ENCODE results near the gene ZNF598.

DNA sequence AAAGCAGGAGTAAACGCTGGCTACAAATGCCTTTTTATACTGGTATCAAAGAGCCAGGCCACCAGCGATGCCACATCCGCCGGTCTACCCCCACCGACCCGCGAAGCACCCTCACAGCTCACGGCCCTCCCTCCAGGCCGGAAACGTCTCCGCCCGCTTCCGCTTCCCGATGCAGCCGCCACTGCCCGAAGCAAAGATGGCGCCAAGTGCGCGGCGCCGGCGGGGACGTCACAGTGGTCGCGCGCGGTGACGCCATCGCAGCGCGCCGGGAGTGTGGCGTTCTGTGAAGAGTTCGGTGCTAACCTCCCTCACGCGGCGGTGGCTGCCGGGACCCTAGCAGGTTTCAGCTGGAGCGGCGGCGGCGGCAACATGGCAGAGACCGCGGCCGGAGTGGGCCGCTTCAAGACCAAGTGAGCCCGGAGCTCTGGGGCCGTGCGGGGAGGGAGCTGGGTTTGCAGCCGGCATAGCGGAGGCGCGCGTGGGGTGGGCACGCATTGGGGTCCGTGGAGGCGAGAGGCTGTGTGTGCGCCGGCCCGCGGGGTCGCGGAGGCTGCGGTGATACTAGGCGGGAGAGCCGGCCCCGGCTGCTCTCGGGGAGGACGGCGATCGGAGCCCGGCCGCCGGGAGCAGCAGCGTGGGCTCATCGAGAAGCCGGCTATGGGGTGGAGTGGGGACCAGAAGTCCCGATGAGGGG is 37.7 kb downstream of the ZNF598 start, which contains the start of gene TBL3:
- TF ChIP-seq ZNF384 (IDR thresholded peaks at IDR 0.05) (no peak), SP1 (IDR thresholded peaks at IDR 0.05) (no peak), FOXM1 (IDR thresholded peaks at IDR 0.05; ENCODE audit: borderline replicate concordance) (no peak), FOXA1 (IDR thresholded peaks at IDR 0.05) (no peak), CTBP1 (IDR thresholded peaks at IDR 0.05; ENCODE audit: borderline replicate concordance) (no peak; the same call in none of the 2 replicates), ELF4 (IDR thresholded peaks at IDR 0.05) (peak; percentile 97), TARDBP (IDR thresholded peaks at IDR 0.05) (no peak)
